GM19372 (cell line): ENCODE results near the gene CD4.

Source experiments
- ATAC-seq: cut with Tn5 transposase; IDR thresholded peaks from one replicate; pipeline ENCODE4 v1.9.1; 2021; ENCODE audit warnings: mild to moderate bottlenecking, low read depth, moderate library complexity; ENCODE audit not compliant: unreplicated experiment

Gene CD4

GRCh38 chr12:6840761-6841515 is 51.6 kb downstream of the CD4 start, which contains the start of gene GNB3:
TSS of gene GNB3 (plus strand) at chr12:6840925. CDS start at chr12:6841288, 363 bp downstream.
- no peak for ATAC-seq

DNA sequence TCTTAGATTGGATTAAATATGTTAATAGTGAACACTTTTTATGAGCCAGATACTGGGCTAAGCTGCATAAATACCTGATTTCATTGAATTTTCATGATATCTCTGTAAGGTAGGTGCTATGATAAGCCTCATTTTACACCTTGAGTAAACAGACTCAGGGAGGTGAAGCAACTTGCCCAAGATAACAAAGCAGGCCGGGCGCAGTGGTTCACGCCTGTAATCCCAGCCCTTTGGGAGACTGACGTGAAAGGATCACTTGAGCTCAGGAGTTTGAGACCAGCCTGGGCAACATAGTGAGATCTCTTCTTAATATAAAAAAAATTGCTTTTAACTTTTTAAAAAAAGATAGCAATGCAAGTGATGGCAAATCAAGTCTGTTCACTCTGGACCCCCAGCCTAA is 52.7 kb downstream of the CD4 start:
- no peak for ATAC-seq

DNA sequence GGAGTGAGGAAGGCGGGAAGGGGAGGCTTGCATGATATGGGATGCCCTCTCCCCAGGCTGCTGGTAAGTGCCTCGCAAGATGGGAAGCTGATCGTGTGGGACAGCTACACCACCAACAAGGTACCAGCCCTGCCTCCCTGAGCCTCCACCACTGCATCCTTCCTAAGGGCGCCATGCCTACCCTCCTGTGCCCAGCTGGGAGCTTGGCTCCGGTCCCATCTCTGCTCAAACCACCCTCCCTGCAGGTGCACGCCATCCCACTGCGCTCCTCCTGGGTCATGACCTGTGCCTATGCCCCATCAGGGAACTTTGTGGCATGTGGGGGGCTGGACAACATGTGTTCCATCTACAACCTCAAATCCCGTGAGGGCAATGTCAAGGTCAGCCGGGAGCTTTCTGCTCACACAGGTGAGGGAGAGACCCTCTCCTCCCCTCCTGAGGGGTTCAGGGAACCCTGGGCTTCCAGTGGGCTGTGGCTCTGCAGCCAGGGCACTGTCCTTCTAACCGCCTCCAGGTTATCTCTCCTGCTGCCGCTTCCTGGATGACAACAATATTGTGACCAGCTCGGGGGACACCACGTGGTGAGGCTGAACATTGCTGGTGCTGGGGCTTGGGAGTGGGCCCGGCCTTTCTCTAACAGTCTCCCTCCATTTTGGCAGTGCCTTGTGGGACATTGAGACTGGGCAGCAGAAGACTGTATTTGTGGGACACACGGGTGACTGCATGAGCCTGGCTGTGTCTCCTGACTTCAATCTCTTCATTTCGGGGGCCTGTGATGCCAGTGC is 54.0 kb downstream of the CD4 start:
- ATAC-seq: no peak

- no peak for ATAC-seq
Measured at GRCh38 chr12:6845395-6845794, 56.1 kb downstream of the CD4 start.

DNA sequence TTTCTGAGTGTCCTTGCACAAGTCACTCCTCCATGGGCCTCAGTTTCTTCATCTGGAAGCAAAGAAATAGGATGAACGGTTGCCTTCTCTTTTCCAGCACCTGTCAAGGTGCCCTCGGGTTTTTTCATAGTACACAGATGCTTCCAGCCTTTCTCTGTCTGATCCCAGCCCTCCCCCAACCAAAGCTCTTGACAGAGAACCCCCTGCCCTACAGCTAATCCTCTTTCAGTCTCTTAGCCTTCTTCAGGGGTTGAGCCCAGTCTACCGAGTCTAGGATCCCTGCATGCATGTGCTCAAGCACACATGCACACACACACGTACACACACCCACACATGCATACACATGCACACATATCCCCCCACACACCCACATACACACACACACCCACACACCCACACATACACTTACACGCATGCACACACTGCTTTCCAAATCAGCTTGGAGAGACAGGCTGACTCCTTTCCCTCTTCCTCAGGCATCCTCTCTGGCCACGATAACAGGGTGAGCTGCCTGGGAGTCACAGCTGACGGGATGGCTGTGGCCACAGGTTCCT is 57.1 kb downstream of the CD4 start:
- ATAC-seq: no peak

DNA sequence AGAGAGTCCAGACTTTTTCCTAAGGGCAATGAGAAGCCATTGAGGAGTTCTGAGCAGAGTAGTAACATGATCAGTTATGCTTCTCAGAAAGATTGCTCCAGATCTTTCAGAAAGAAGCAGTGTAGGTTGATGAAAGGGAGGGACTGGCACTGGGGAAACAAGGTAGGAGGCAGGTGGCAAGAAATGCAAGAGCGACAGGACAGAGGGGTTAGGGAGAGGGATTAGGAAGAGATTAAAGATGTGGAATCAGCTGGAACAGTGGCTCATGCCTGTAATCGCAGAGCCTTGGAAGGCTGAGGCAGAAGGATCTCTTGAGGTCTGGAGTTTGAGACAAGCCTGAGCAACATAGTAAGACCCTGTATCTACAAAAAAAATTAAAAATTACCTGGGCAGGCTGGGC is 58.3 kb downstream of the CD4 start:
- no peak for ATAC-seq

DNA sequence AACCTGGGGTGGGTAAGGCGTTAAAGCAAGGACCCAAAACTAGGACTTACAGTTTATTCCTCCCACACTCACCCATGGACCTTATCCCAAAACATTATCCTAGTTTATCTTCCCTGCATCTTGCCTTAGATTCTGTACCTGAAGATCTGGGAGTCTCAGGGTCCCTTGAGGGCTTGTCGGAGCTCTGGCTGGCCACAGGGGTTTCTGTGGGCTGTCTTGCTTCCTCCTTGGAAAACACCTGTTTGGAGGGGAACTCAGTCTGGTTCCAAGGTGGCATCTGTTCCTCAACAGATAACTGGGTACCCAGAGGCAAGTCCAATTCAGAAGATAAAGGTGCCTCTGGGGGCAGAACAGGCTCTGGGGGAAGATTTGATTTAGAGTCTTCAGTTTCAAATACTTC is 60.1 kb downstream of the CD4 start:
- no peak for ATAC-seq

- no peak for ATAC-seq
Measured at GRCh38 chr12:6849976-6850560, 60.7 kb downstream of the CD4 start.

DNA sequence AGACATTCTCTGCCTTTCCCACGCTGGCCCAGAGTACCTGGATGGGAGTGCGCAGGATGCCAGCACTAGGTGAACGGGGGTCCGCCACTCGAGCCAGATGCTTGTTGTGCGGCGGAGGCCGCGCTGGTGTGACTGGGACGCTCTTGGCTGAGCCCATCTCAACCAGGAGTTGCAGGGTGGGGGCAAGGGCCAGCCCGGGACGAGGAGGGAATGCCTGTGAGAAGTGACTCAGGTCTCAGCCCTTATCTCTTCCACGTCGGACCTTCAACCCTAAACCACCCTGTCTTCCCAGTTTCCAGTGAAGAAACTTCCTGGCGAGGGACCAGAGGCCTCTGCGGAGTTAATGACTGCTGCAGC is 61.4 kb downstream of the CD4 start:
- ATAC-seq: no peak

DNA sequence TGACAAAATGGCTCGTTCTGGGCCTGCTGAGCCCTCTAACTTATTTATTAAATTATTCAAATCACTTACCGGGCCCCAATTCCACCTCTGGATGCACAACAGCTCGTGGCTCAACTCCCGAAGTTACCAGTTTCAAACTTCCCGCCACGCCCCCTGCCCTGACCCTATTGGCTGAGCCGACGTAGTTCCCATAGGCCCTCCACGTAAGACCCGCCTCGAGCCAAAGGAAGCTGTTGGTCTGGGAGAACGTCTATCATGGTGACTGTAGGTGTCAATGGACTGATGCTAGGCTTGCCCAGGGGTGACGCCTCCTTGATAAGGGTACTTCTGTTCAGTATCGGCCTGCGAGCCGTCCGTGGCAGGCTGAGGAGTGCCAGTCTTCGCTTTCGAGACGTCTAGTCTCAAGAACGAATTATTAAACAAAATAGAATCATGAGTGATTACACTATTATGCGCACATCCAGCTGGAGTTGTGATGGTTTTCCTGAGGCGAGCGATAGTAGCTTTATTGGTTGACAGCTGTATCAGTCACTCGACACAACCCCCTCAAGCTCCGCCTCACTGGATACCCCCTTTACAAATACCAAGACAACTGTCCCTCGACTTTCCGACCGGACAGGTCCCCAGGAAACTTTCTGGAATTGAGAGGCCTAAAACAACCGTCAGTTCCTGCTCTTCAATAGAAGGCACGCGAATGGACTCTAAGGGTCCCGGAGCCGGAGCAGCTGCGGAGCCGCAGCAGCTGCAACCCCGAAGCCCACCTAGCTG is 62.0 kb downstream of the CD4 start, which contains the start of gene CDCA3:
TSS of gene CDCA3 (minus strand) at position 134 of the 768 bp plus-strand sequence. CDS start 334 bp downstream, outside the sequence.
- peak; percentile 42 for ATAC-seq

DNA sequence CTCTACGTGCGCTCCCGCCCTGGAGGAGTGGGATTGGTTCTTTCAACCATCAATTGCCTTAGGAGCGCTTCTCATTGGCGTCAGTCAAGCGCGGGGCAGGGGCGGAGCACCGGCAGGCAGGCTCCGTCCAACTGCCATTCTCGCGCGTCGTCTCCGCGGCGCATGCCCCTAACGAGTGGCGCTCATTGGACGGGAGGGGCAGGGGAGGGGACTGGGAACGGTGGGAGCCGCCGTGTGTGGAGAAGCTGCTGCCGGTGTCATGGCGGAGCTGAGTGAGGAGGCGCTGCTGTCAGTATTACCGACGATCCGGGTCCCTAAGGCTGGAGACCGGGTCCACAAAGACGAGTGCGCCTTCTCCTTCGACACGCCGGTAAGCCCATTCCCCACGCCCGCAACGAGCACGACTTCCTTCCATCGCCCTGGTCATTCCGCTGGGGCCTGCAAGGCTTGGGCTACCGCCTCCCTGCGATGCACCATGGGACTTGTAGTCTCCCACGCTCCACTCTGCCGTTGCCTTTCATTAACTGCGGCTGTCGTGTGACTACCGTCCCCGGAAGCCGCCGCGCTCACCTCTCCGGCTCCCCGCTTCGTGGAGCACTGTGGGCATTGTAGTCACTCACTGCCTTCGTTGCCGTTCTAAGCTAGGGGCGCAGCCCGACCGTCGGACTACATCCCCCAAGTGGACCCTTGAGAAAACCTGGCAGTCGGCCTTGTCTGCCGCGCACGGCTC is 62.8 kb downstream of the CD4 start, which contains the start of gene USP5:
TSS of gene USP5 (plus strand) at position 230 of the 730 bp plus-strand sequence. CDS start at position 260, 30 bp downstream.
- peak; percentile 70 for ATAC-seq

DNA sequence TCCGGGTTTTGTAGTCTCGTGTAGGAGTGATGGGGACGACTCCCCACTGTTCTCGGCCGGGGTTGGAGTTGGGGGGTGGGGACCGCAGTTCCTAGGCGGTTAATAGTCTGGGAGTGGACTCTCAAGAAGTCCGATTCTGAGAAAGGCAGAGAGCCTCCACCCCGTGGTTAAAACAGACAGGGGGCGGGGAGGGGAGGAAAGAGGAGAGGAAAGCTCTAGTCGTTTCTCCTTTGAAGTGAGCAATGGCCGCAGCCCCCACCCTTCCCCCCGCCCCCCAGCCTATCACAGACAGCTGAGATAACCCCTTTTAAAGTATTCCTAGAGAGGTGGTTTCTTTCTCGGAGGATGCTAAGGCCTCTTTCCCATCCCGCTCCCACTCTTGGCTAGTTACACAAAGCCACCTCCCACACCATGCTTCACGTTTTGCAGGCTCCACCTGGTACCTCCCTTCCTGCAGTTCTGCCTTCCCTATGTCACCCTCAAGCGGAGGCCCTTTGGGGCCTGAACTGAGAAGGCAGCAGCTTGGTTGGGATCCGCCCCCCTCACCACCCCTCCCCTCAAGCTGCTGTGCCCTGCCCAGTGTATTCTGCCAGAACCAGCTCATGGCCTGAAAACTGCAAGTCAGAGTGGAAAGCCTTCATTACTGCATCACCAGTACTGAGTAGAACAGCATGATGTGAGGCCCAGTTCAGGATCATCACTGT is 63.5 kb downstream of the CD4 start:
- ATAC-seq: no peak

- no peak for ATAC-seq
Measured at GRCh38 chr12:6853626-6854025, 64.3 kb downstream of the CD4 start.

DNA sequence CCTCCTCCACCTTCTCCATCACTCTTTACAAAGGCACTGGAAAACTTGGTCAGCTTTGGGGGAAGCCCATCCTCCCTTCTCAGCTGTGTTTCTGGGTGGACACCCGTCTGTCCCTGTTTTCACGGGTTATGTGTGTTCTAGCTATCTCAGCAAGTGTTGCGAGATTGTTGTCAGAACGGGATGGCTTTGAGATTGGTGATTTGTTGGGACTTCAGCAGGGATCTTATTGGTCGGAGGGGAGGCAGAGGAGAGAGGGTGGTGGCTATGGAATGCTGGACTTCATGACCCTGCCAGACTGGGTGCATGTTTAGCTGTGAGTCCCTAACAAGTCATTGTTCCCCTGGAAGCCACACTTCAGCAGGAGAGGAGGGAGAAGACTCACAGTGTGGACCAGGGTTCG is 64.7 kb downstream of the CD4 start:
- ATAC-seq: no peak

GRCh38 chr12:6855322-6855721 is 66.0 kb downstream of the CD4 start:
- ATAC-seq: no peak

GRCh38 chr12:6858799-6859198 is 69.5 kb downstream of the CD4 start:
- ATAC-seq: no peak

DNA sequence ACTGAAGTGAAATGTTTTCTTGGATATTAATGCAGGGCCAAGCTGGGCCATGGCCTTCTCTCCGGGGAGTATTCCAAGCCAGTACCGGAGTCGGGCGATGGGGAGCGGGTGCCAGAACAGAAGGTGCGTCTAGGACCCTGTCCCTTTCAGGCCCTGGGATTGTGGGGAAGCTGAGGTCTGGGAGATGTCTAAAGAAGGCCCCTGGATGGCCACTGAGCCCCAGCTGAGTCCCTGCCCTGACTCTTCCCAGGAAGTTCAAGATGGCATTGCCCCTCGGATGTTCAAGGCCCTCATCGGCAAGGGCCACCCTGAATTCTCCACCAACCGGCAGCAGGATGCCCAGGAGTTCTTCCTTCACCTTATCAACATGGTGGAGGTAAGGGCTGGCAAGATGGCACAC is 70.8 kb downstream of the CD4 start:
- ATAC-seq: no peak

- ATAC-seq: no peak
Measured at GRCh38 chr12:6860942-6861341, 71.6 kb downstream of the CD4 start.

GRCh38 chr12:6861391-6861790 is 72.1 kb downstream of the CD4 start:
- no peak for ATAC-seq
